ENCODE results near the gene FRMD6.

- no peak for TF ChIP-seq POLR2A (IDR thresholded peaks at IDR 0.05)
- TF ChIP-seq, protein P1, sequence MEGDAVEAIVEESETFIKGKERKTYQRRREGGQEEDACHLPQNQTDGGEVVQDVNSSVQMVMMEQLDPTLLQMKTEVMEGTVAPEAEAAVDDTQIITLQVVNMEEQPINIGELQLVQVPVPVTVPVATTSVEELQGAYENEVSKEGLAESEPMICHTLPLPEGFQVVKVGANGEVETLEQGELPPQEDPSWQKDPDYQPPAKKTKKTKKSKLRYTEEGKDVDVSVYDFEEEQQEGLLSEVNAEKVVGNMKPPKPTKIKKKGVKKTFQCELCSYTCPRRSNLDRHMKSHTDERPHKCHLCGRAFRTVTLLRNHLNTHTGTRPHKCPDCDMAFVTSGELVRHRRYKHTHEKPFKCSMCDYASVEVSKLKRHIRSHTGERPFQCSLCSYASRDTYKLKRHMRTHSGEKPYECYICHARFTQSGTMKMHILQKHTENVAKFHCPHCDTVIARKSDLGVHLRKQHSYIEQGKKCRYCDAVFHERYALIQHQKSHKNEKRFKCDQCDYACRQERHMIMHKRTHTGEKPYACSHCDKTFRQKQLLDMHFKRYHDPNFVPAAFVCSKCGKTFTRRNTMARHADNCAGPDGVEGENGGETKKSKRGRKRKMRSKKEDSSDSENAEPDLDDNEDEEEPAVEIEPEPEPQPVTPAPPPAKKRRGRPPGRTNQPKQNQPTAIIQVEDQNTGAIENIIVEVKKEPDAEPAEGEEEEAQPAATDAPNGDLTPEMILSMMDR (IDR thresholded peaks at IDR 0.05) = no peak
Measured at GRCh38 chr14:51616724-51617409, 34.8 kb upstream of the FRMD6 start.
